NCI-H1436 treated with DMSO at 0.1 percent for 48 hours (cell line): Measurements from ENCODE around the gene EML1.

Experiments
- DNase-seq: peaks from one replicate; lab custom pipeline; 2025; lab: John Stamatoyannopoulos, UW

EML1 gene

GRCh38 chr14:99873653-99874052 lies 80.4 kb downstream of the EML1 start:
- DNase-seq: no peak

- DNase-seq: no peak
Observed at GRCh38 chr14:99874306-99874705, 81.1 kb downstream of the EML1 start.

- no peak for DNase-seq
Observed at GRCh38 chr14:99875421-99875820, 82.2 kb downstream of the EML1 start.

- DNase-seq: no peak
Observed at GRCh38 chr14:99875836-99876235, 82.6 kb downstream of the EML1 start.

GRCh38 chr14:99876406-99876805 lies 83.2 kb downstream of the EML1 start:
- no peak for DNase-seq

- no peak for DNase-seq
Observed at GRCh38 chr14:99878563-99878962, 85.3 kb downstream of the EML1 start.

GRCh38 chr14:99879401-99880295 lies 86.4 kb downstream of the EML1 start:
- no peak for DNase-seq

- no peak for DNase-seq
Observed at GRCh38 chr14:99880651-99881420, 87.6 kb downstream of the EML1 start.

- no peak for DNase-seq
Observed at GRCh38 chr14:99883866-99884650, 90.8 kb downstream of the EML1 start.

- DNase-seq: no peak
Observed at GRCh38 chr14:99884834-99885648, 91.8 kb downstream of the EML1 start.

GRCh38 chr14:99885649-99885958 lies 92.4 kb downstream of the EML1 start:
- DNase-seq: no peak

GRCh38 chr14:99887407-99887806 lies 94.2 kb downstream of the EML1 start:
- DNase-seq: no peak

- DNase-seq: no peak
Observed at GRCh38 chr14:99888149-99888548, 94.9 kb downstream of the EML1 start.

- DNase-seq: no peak
Observed at GRCh38 chr14:99889268-99889667, 96.1 kb downstream of the EML1 start.

GRCh38 chr14:99891266-99891665 lies 98.1 kb downstream of the EML1 start:
- no peak for DNase-seq

GRCh38 chr14:99891900-99892299 lies 98.7 kb downstream of the EML1 start:
- DNase-seq: no peak

- no peak for DNase-seq
Observed at GRCh38 chr14:99892406-99892805, 99.2 kb downstream of the EML1 start.

- no peak for DNase-seq
Observed at GRCh38 chr14:99896361-99896760, 103.1 kb downstream of the EML1 start.

GRCh38 chr14:99899578-99900178 lies 106.5 kb downstream of the EML1 start:
- no peak for DNase-seq

GRCh38 chr14:99902925-99903324 lies 109.7 kb downstream of the EML1 start:
- DNase-seq: no peak

- no peak for DNase-seq
Observed at GRCh38 chr14:99904506-99904905, 111.3 kb downstream of the EML1 start.
